GM23338 (cell line): Measurements from ENCODE around the gene PMM1. TPM values are rescaled to one million over a fixed set of nuclear protein-coding genes. Genes with fewer than 3 reads are reported as not detected.

Experiments
- ATAC-seq: fragments of 200-7000 bp; cut with Tn5 transposase; 3 replicates; pipeline ENCODE4 v1.9.1; 2020
- DNase-seq: peaks from one replicate; pipeline ENCODE4 v3.0.0-alpha.2; 2015; ENCODE audit warnings: low spot score
- H2AFZ ChIP-seq: fragments of 200-600 bp; sonication (generic); 2 replicates; pipeline ENCODE4 v1.8.0; 2016; ENCODE audit warnings: antibody characterized with exemption, mild to moderate bottlenecking, moderate library complexity
- H3F3A ChIP-seq: fragments of 200-600 bp; sonication (generic); replicated peaks from 2 replicates; pipeline ENCODE4 v1.8.0; 2017; ENCODE audit warnings: antibody characterized with exemption, mixed run types, low read depth
- H3K27ac ChIP-seq: fragments of 200-600 bp; sonication (generic); 2 replicates; pipeline ENCODE4 v1.6.1; 2016; ENCODE audit warnings: low read depth
- H3K27me3 ChIP-seq: fragments of 200-600 bp; sonication (generic); 2 replicates; pipeline ENCODE4 v1.8.0; 2016; ENCODE audit warnings: mild to moderate bottlenecking, mixed run types, moderate library complexity; ENCODE audit not compliant: insufficient read depth
- H3K36me3 ChIP-seq: fragments of 200-600 bp; sonication (generic); 2 replicates; pipeline ENCODE4 v1.8.0; 2016; ENCODE audit warnings: mild to moderate bottlenecking; ENCODE audit not compliant: insufficient read depth
- H3K4me1 ChIP-seq: fragments of 200-600 bp; sonication (generic); 2 replicates; pipeline ENCODE4 v1.8.0; 2016; ENCODE audit warnings: mild to moderate bottlenecking, moderate library complexity; ENCODE audit not compliant: insufficient read depth
- H3K4me2 ChIP-seq: fragments of 200-600 bp; sonication (generic); 2 replicates; pipeline ENCODE4 v1.7.1; 2017; ENCODE audit warnings: mixed run types
- H3K4me3 ChIP-seq: fragments of 200-600 bp; sonication (generic); 2 replicates; pipeline ENCODE4 v1.6.1; 2016; ENCODE audit warnings: mixed run types
- H3K79me2 ChIP-seq: fragments of 200-600 bp; sonication (generic); replicated peaks from 2 replicates; pipeline ENCODE4 v1.8.0; 2017; ENCODE audit warnings: mild to moderate bottlenecking; ENCODE audit not compliant: insufficient read depth
- H3K9me2 ChIP-seq: fragments of 200-600 bp; sonication (generic); 2 replicates; pipeline ENCODE4 v1.8.0; 2017; ENCODE audit not compliant: insufficient read depth
- H4K20me1 ChIP-seq: fragments of 200-600 bp; sonication (generic); replicated peaks from 2 replicates; pipeline ENCODE4 v1.8.0; 2017; ENCODE audit warnings: mild to moderate bottlenecking; ENCODE audit not compliant: insufficient read depth
- H3K27ac Mint-ChIP-seq: 2 replicates; pipeline ENCODE4 v1.8.0; 2020; ENCODE audit warnings: inconsistent platforms, mild to moderate bottlenecking, moderate library complexity, mixed read lengths
- H3K27me3 Mint-ChIP-seq: 3 replicates; pipeline ENCODE4 v1.8.0; 2022; ENCODE audit warnings: low read depth, mild to moderate bottlenecking, moderate library complexity, mixed read lengths, inconsistent platforms; ENCODE audit not compliant: insufficient read depth, poor library complexity
- H3K36me3 Mint-ChIP-seq: 3 replicates; pipeline ENCODE4 v1.8.0; 2021; ENCODE audit warnings: low read depth, mild to moderate bottlenecking, inconsistent platforms, moderate library complexity, mixed read lengths
- H3K4me1 Mint-ChIP-seq: 3 replicates; pipeline ENCODE4 v1.8.0; 2020; ENCODE audit warnings: mild to moderate bottlenecking, inconsistent platforms, mixed read lengths
- H3K4me3 Mint-ChIP-seq: 3 replicates; pipeline ENCODE4 v1.8.0; 2021; ENCODE audit warnings: moderate library complexity, mild to moderate bottlenecking, inconsistent platforms, mixed read lengths
- H3K9me3 Mint-ChIP-seq: 3 replicates; pipeline ENCODE4 v1.8.0; 2020; ENCODE audit warnings: moderate library complexity, mild to moderate bottlenecking, inconsistent platforms, mixed read lengths
- CREB1 ChIP-seq: fragments of 250-450 bp; sonication (Bioruptor Pico); IDR thresholded peaks from 2 replicates; pipeline ENCODE4 v1.5.0; 2020; ENCODE audit warnings: low read depth, mild to moderate bottlenecking, moderate library complexity
- JUNB ChIP-seq: IDR thresholded peaks from one replicate; pipeline ENCODE4 v1.6.1; 2016; ENCODE audit warnings: antibody characterized with exemption; ENCODE audit not compliant: unreplicated experiment
- NANOG ChIP-seq: IDR thresholded peaks from 2 replicates; pipeline ENCODE4 v1.6.1; 2016; ENCODE audit warnings: antibody characterized with exemption, borderline replicate concordance
- POLR2AphosphoS5 ChIP-seq: IDR thresholded peaks from 2 replicates; pipeline ENCODE4 v1.6.1; 2016; ENCODE audit warnings: antibody characterized with exemption, low read depth
- STAT1 ChIP-seq: IDR thresholded peaks from one replicate; pipeline ENCODE4 v1.6.1; 2016; ENCODE audit warnings: antibody characterized with exemption; ENCODE audit not compliant: unreplicated experiment
- polyA plus RNA-seq: library from polyadenylated mRNA; unstranded; fragments of >200 nt; fragmentation: Nextera tagmentation; extraction: Ambion mirVana; gene quantifications from 2 replicates; pipeline ENCODE4 v1.2.1, GENCODE V29; 2016
- total RNA-seq: library from RNA; depleted of rRNA; stranded (reverse); fragments of >200 nt; shearing (Covaris generic); gene quantifications from 2 replicates; pipeline ENCODE4 v1.2.3, GENCODE V29; 2014
- TF ChIP-seq, protein P1 (sequence below): fragments of 250-450 bp; sonication (Bioruptor Pico); IDR thresholded peaks from 2 replicates; pipeline ENCODE4 v1.5.0; 2020; ENCODE audit warnings: mild to moderate bottlenecking, moderate library complexity
- TF ChIP-seq, protein P2 (sequence below), 2 experiments: fragments of 200-600 bp in 1 of 2; sonication (generic) in 1 of 2; conservative IDR thresholded peaks; 2 replicates each; pipeline versions ENCODE4 v1.5.1 to v1.6.1; 2016 to 2017; ENCODE audit warnings: antibody characterized with exemption in 2 of 2, low read depth in 2 of 2, mild to moderate bottlenecking in 2 of 2, moderate library complexity in 1 of 2
- TF ChIP-seq, protein P3 (sequence below): IDR thresholded peaks from one replicate; pipeline ENCODE4 v1.6.1; 2018; ENCODE audit warnings: antibody characterized with exemption; ENCODE audit not compliant: unreplicated experiment

Gene PMM1
- total and polyA plus RNA-seq, 2 experiments from 2014 or later: 8.7 to 9.9 TPM

DNA sequence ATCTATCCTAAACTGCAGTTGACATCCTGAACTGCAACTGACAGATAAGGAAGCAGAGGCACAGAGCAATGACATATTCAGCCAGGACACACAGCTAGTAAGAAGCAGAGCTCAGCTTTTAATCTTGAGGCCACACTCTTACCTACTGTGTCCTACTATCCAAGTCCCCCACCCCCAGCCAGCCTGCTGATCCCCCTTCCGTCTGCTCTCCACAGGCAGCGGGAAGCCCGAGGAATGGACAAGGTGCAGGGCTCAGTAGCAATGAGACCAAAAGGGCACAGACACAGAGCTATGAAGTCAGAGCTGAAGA, 49.7 kb downstream of the PMM1 start:
- TF ChIP-seq, protein P1, sequence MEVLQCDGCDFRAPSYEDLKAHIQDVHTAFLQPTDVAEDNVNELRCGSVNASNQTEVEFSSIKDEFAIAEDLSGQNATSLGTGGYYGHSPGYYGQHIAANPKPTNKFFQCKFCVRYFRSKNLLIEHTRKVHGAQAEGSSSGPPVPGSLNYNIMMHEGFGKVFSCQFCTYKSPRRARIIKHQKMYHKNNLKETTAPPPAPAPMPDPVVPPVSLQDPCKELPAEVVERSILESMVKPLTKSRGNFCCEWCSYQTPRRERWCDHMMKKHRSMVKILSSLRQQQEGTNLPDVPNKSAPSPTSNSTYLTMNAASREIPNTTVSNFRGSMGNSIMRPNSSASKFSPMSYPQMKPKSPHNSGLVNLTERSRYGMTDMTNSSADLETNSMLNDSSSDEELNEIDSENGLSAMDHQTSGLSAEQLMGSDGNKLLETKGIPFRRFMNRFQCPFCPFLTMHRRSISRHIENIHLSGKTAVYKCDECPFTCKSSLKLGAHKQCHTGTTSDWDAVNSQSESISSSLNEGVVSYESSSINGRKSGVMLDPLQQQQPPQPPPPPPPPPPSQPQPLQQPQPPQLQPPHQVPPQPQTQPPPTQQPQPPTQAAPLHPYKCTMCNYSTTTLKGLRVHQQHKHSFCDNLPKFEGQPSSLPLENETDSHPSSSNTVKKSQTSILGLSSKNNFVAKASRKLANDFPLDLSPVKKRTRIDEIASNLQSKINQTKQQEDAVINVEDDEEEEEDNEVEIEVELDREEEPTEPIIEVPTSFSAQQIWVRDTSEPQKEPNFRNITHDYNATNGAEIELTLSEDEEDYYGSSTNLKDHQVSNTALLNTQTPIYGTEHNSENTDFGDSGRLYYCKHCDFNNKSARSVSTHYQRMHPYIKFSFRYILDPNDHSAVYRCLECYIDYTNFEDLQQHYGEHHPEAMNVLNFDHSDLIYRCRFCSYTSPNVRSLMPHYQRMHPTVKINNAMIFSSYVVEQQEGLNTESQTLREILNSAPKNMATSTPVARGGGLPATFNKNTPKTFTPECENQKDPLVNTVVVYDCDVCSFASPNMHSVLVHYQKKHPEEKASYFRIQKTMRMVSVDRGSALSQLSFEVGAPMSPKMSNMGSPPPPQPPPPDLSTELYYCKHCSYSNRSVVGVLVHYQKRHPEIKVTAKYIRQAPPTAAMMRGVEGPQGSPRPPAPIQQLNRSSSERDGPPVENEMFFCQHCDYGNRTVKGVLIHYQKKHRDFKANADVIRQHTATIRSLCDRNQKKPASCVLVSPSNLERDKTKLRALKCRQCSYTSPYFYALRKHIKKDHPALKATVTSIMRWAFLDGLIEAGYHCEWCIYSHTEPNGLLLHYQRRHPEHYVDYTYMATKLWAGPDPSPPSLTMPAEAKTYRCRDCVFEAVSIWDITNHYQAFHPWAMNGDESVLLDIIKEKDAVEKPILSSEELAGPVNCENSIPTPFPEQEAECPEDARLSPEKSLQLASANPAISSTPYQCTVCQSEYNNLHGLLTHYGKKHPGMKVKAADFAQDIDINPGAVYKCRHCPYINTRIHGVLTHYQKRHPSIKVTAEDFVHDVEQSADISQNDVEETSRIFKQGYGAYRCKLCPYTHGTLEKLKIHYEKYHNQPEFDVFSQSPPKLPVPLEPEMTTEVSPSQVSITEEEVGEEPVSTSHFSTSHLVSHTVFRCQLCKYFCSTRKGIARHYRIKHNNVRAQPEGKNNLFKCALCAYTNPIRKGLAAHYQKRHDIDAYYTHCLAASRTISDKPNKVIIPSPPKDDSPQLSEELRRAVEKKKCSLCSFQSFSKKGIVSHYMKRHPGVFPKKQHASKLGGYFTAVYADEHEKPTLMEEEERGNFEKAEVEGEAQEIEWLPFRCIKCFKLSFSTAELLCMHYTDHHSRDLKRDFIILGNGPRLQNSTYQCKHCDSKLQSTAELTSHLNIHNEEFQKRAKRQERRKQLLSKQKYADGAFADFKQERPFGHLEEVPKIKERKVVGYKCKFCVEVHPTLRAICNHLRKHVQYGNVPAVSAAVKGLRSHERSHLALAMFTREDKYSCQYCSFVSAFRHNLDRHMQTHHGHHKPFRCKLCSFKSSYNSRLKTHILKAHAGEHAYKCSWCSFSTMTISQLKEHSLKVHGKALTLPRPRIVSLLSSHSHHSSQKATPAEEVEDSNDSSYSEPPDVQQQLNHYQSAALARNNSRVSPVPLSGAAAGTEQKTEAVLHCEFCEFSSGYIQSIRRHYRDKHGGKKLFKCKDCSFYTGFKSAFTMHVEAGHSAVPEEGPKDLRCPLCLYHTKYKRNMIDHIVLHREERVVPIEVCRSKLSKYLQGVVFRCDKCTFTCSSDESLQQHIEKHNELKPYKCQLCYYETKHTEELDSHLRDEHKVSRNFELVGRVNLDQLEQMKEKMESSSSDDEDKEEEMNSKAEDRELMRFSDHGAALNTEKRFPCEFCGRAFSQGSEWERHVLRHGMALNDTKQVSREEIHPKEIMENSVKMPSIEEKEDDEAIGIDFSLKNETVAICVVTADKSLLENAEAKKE (CRISPR knock-in tag): no peak
- no peak for TF ChIP-seq STAT1
- TF ChIP-seq, protein P2, sequence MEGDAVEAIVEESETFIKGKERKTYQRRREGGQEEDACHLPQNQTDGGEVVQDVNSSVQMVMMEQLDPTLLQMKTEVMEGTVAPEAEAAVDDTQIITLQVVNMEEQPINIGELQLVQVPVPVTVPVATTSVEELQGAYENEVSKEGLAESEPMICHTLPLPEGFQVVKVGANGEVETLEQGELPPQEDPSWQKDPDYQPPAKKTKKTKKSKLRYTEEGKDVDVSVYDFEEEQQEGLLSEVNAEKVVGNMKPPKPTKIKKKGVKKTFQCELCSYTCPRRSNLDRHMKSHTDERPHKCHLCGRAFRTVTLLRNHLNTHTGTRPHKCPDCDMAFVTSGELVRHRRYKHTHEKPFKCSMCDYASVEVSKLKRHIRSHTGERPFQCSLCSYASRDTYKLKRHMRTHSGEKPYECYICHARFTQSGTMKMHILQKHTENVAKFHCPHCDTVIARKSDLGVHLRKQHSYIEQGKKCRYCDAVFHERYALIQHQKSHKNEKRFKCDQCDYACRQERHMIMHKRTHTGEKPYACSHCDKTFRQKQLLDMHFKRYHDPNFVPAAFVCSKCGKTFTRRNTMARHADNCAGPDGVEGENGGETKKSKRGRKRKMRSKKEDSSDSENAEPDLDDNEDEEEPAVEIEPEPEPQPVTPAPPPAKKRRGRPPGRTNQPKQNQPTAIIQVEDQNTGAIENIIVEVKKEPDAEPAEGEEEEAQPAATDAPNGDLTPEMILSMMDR (conservative IDR thresholded peaks at IDR 0.05; ENCODE audit: low read depth in 2 of 2): no peak
- TF ChIP-seq JUNB: no peak
- no peak for TF ChIP-seq NANOG
- TF ChIP-seq POLR2AphosphoS5: no peak
- no peak for TF ChIP-seq CREB1 (CRISPR knock-in tag)
- TF ChIP-seq, protein P3, sequence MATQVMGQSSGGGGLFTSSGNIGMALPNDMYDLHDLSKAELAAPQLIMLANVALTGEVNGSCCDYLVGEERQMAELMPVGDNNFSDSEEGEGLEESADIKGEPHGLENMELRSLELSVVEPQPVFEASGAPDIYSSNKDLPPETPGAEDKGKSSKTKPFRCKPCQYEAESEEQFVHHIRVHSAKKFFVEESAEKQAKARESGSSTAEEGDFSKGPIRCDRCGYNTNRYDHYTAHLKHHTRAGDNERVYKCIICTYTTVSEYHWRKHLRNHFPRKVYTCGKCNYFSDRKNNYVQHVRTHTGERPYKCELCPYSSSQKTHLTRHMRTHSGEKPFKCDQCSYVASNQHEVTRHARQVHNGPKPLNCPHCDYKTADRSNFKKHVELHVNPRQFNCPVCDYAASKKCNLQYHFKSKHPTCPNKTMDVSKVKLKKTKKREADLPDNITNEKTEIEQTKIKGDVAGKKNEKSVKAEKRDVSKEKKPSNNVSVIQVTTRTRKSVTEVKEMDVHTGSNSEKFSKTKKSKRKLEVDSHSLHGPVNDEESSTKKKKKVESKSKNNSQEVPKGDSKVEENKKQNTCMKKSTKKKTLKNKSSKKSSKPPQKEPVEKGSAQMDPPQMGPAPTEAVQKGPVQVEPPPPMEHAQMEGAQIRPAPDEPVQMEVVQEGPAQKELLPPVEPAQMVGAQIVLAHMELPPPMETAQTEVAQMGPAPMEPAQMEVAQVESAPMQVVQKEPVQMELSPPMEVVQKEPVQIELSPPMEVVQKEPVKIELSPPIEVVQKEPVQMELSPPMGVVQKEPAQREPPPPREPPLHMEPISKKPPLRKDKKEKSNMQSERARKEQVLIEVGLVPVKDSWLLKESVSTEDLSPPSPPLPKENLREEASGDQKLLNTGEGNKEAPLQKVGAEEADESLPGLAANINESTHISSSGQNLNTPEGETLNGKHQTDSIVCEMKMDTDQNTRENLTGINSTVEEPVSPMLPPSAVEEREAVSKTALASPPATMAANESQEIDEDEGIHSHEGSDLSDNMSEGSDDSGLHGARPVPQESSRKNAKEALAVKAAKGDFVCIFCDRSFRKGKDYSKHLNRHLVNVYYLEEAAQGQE: no peak
- Mint-ChIP-seq H3K4me3 (no peak overlapping the region), H3K27ac (no peak overlapping the region), H3K4me1 (peaks cover 31% of the 10 kb centered on the region), H3K9me3 (no peaks in the 10 kb centered on the region; the same call in 2 of the 3 replicates), H3K36me3 (peaks cover 38% of the 10 kb centered on the region), H3K27me3 (peaks cover 7% of the 10 kb centered on the region)
- Histone ChIP-seq H3K79me2 (peaks cover 54% of the 10 kb centered on the region), H2AFZ (no peak overlapping the region), H3K27me3 (no peaks in the 10 kb centered on the region), H4K20me1 (peaks cover 9% of the 10 kb centered on the region), H3K9me2 (no peaks in the 10 kb centered on the region), H3K36me3 (no peaks in the 10 kb centered on the region), H3K27ac (no peak overlapping the region), H3F3A (peaks cover 4% of the 10 kb centered on the region; the same call in 1 of the 2 replicates), H3K4me2 (no peak overlapping the region), H3K4me3 (no peak overlapping the region), H3K4me1 (peaks cover 4% of the 10 kb centered on the region; the same call in 1 of the 2 replicates)
- DNase-seq (no peak), ATAC-seq (no peak)
